ENCODE data around the gene ZEB1. TPM values are rescaled to one million over a fixed set of nuclear protein-coding genes. Genes with fewer than 3 reads are reported as not detected.
A peak's percentile ranks its signal among the peaks of the same experiment; 100 is the strongest.

Gene ZEB1
- total RNA-seq, 3 donors from 2014 or later = 28.2 to 113 (median 71.1) TPM

DNA sequence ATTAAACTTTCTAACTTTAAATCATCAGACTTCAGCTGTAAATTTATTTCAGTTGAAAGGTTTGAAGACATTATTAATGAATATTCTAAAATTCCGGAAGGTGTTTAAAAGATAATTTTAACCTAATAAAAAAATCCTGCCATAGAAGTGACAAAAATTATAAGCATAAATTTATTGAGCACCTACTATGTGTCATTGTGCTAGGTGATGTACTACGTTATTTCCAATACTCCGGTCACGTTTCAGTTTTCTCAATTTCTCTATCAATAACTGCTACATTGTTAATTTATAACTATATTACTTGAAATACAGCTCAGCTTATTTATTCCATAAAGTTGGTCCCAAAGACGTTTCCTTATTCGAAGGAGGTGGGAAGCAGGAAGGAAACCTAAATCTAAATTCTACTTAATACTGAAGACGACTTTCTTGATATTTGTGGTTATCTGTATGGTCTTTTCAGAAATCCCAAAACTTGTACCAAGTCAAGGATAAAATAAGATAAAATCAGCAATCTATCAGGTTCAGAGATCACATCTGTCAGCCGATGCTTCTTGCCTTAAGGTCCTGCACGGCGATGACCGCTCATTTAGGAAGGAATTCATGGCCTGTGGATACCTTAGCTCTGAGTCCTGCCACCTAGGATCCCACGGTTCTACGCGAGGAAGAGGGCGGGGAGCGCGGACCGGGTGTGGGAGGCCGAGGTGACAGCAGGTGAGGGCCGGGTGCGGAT lies 1.2 kb upstream of the ZEB1 start:
- Histone ChIP-seq H3K9me3 (no peaks in the 10 kb centered on the region), H3K36me3 (no peaks in the 10 kb centered on the region), H3K27me3 (peaks cover 0 to 14% of the 10 kb centered on the region in 2 donors), H3K4me3 (peak overlapping the region; percentile 80 to 95 (median 85)), H3K27ac (peak overlapping the region; percentile 88 to 95), H3K4me1 (no peaks in the 10 kb centered on the region)
- DNase-seq (ENCODE audit: low spot score in 2 of 2) = peak; percentile 46 to 53
- intact Hi-C loops (cut with DNase I; ENCODE audit: low total_unique reads) = no loop called here
- no peak for TF ChIP-seq POLR2A (IDR thresholded peaks at IDR 0.05)
- no peak for TF ChIP-seq POLR2AphosphoS5 (IDR thresholded peaks at IDR 0.05)
- TF ChIP-seq, protein P1, sequence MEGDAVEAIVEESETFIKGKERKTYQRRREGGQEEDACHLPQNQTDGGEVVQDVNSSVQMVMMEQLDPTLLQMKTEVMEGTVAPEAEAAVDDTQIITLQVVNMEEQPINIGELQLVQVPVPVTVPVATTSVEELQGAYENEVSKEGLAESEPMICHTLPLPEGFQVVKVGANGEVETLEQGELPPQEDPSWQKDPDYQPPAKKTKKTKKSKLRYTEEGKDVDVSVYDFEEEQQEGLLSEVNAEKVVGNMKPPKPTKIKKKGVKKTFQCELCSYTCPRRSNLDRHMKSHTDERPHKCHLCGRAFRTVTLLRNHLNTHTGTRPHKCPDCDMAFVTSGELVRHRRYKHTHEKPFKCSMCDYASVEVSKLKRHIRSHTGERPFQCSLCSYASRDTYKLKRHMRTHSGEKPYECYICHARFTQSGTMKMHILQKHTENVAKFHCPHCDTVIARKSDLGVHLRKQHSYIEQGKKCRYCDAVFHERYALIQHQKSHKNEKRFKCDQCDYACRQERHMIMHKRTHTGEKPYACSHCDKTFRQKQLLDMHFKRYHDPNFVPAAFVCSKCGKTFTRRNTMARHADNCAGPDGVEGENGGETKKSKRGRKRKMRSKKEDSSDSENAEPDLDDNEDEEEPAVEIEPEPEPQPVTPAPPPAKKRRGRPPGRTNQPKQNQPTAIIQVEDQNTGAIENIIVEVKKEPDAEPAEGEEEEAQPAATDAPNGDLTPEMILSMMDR (IDR thresholded peaks at IDR 0.05) = no peak

DNA sequence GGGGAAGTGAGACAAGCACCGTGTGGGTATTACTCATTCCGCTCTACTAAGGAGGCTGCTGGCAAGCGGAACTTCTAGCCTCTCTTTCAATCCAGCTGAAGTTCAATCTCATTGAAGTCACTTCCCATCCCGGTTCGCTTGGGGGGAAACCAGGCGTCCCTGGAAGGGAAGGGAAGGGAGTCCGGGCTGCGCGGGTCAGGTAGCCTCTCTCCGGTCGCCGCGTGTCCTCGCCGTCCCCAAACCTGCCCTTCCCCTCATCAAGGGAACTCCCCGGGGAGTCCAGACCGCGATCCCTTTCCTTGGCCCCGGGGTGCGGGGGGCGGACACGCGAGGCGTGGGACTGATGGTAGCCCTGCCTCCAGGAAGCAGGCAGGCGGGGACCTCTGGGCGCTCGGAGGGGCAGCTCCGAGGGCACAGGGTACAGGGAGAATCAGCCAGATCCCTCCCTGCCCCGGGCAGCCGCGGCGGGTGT lies 598 bp upstream of the ZEB1 start:
- no peaks in the 10 kb centered on the region for H3K4me1 ChIP-seq
- peak overlapping the region; percentile 80 to 95 (median 85) for H3K4me3 ChIP-seq
- H3K27me3 ChIP-seq = peaks cover 0 to 14% of the 10 kb centered on the region in 2 donors
- no peak for DNase-seq (ENCODE audit: low spot score in 2 of 2)
- H3K27ac ChIP-seq = peak overlapping the region; percentile 88 to 95
- TF ChIP-seq POLR2A (IDR thresholded peaks at IDR 0.05) (no peak), POLR2AphosphoS5 (IDR thresholded peaks at IDR 0.05) (no peak)
- TF ChIP-seq, protein P1 (IDR thresholded peaks at IDR 0.05) = no peak
- H3K36me3 ChIP-seq = no peaks in the 10 kb centered on the region
- no peaks in the 10 kb centered on the region for H3K9me3 ChIP-seq
- intact Hi-C loops (cut with DNase I; ENCODE audit: low total_unique reads) = no loop called here

DNA sequence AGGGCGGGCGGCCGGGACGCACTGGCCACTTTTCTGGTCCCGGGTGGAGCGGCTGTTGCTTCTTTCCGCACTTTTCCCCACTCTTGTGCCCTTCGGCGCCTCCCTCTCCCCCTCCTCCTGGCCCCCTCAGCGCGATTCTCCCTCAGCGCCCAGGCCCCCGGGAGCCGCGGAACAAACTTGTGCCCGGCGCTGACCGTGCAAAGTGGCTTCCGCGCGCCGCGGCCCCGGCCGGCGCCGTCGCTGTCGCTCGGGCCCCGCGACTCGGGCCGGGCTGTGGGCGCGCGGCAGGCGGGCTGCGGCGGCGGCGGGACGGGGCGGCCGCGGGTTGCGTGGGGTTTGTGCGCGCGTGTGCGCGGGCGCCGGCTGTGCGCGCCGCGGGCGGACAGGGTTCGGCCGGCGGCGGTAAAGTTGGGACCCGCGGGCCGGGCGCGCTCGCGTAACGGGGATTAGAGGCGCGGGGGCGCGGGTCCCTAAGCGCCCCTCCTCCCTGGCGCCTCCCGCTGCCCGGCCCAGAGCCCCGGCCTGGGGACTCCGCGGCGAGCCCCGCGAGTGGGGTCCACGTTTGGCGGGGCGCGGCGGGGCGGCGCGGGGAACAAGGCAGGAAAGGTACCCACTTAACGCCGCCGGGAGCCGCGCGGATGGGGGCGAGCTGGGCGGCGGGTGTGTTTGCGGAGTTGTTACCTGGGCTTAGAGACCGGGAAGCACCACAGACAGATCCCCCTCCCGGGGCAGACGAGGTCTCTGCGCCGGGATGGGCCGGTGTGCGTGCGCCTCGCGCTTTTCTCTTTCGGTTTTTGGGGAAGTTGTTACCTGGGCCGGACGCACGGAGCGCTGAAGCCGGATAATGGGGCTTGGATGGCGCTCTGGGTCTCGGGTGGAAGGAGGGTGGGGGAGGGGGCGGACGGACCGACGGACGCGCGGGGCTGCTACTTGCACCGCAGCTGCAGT lies 860 bp downstream of the ZEB1 start:
- DNase-seq (ENCODE audit: low spot score in 2 of 2) = no peak
- Histone ChIP-seq H3K9me3 (no peaks in the 10 kb centered on the region), H3K27ac (peak overlapping the region; percentile 88 to 95), H3K4me1 (no peaks in the 10 kb centered on the region), H3K27me3 (peaks cover 0 to 14% of the 10 kb centered on the region in 2 donors), H3K4me3 (peak overlapping the region; percentile 80 to 95 (median 85)), H3K36me3 (no peaks in the 10 kb centered on the region)
- intact Hi-C loops (cut with DNase I; ENCODE audit: low total_unique reads) = no loop called here
- TF ChIP-seq POLR2AphosphoS5 (IDR thresholded peaks at IDR 0.05) = no peak
- TF ChIP-seq POLR2A (IDR thresholded peaks at IDR 0.05) = no peak
- TF ChIP-seq, protein P1 (IDR thresholded peaks at IDR 0.05) = no peak

DNA sequence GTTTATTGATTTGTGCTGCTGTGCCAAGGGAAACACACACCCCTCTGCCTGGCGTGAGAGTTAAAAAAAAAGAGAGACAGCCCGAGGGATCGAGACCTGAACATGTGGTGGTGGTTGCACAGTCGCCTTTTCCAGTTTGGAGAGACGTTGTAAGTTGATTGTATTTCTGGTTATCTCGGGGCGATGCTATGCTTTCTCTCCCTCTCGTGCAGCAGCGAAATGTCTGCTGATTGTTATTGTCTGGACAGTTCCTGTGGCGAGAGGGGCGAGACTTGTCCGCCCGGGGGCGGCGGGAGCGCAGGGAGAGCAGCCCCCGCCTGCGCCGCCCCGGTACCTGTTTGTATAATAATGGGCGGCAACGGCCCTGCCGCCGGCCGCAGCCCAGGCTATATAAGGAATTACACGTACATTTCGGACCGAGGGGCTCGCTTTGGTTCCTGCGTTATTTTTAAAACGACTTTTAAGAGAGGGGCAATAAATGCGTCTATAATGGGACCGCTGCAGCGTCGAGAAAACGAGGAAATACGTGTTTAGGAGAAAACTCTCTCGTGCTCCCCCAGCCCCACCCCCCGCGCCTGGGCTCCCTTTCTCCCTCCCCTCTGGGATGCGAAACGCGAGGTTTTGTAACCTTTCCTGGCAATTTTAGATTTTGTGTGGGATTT lies 1.7 kb downstream of the ZEB1 start:
- intact Hi-C loops (cut with DNase I; ENCODE audit: low total_unique reads) = no loop called here
- no peak for DNase-seq (ENCODE audit: low spot score in 2 of 2)
- Histone ChIP-seq H3K36me3 (no peaks in the 10 kb centered on the region), H3K4me3 (peak overlapping the region; percentile 80 to 95 (median 85)), H3K9me3 (no peaks in the 10 kb centered on the region), H3K4me1 (no peaks in the 10 kb centered on the region), H3K27ac (peak overlapping the region; percentile 80 to 95), H3K27me3 (peaks cover 0 to 18% of the 10 kb centered on the region in 2 donors)
- TF ChIP-seq POLR2A (IDR thresholded peaks at IDR 0.05) (no peak), POLR2AphosphoS5 (IDR thresholded peaks at IDR 0.05) (no peak)
- TF ChIP-seq, protein P1 (IDR thresholded peaks at IDR 0.05) = peak in 1 of 3 donors; percentile 16

Measured in breast epithelium (tissue), 4 donors.